Stimulated activated CD8-positive, alpha-beta memory T cell treated with anti-CD3 and anti-CD28 coated beads, Interleukin-15, amount 100 ng/mL, for 4 hours (primary cell): ENCODE measurements around the gene APOL4.
"Not testable (repeated sequence)": the region's sequence is repeated elsewhere in the genome, so short reads cannot be mapped to it uniquely, and the experiment has no call there.

Source experiments
- DNase-seq, 2 donors: peaks; one replicate each; pipeline ENCODE4 v3.0.0-alpha.2; 2020; ENCODE audit warnings: low read depth in 2 of 2

The APOL4 gene

GRCh38 chr22:36155702-36156101 is 45.9 kb downstream of the APOL4 start:
- no peak for DNase-seq

DNA sequence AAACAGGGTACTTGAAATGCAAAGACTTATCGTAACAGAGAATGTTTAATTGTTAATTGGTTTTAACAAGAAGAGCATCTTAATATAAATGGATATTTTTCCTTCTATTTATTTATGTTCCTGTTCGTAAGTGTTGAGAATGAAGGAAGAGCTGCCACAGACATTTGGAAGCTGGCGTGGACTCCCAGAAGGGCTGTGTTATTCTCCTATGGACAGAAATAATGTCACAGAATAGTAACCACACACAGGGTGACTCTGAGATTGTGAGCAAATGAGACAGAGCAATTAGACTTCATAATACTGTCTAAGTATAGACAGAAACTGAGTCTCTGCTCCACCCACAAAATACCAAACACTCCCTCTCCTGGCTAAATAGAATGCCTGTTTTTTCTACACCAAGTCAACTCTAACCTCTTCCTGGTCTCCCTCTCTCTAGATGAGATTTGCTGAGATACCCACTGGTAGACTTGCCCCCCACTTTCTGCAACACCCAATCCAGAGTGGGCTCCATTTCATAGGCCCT is 47.1 kb downstream of the APOL4 start:
- DNase-seq, result no peak

DNA sequence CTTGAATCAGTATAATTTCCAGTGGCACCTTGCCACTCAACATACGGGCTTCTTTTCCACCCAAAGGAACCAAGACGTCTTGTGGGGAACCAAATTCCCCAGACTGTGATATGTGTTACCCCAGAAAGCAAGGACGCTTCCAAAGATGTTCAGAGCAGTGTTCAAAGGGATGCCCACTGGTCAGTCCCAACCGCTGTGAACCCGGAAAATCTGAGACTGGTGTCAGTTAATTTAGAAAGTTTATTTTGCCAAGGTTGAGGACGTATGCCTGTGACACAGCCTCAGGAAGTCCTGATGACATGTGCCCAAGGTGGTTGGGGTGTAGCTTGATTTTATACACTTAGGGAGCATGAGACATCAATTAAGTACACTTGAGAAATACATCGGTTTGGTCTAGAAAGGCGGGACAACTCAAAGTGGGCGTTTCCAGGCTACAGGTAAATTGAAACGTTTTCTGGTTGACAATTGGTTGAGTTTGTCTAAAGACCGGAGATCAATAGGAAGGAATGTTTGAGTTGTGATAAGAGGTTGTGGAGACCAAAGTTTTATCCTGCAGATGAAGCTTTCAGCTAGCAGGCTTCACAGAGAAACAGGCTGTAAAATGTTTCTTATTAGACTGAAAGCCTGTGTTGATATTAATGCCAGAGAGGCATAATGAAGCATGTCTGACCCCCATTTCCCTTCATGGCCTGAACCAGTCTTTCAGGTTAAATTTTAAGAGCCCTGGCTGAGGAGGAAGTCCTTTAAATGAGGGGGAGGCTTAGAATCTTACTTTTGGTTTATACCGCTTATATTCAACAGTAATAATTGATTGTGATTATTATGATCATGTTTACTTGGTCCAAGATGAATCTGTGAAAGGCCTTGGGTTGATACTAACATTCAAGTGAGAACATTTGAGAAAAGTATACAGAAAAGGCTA is 47.8 kb downstream of the APOL4 start:
- DNase-seq, result no peak

GRCh38 chr22:36152821-36153220 is 48.8 kb downstream of the APOL4 start:
- DNase-seq, result not testable (repeated sequence)

GRCh38 chr22:36152088-36152487 is 49.5 kb downstream of the APOL4 start:
- no peak for DNase-seq

DNA sequence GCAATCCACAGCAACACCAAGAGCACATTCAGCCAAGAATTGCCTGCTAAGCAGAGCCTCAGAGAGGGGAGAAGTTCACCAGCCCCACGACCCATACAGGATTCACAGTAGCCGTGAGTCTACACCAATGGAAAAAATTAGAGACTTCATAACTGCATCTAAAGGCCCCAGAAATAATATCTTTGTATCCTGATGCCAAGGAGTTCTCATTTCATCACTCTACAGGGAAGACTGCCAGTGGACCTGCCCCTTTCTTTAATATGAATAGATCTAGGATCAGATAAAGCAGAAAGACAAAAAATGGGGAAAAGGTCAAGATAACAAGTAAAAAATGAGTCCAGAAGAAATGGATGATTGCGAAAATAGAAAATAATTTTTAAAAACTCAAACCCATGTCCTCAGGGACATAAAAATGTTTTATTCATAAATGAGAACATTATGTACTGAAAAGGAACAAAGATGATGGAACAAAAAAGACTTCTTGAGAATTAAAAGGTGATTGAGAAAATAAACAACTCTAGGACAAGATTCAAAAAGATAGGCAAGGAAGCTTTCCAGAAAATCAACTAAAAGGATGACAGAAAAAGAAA is 50.5 kb downstream of the APOL4 start:
- DNase-seq, result no peak

GRCh38 chr22:36149441-36149840 is 52.2 kb downstream of the APOL4 start:
- no peak for DNase-seq

GRCh38 chr22:36148411-36148810 is 53.2 kb downstream of the APOL4 start:
- no peak for DNase-seq

- DNase-seq, result no peak
Measured at GRCh38 chr22:36147196-36147791, 54.3 kb downstream of the APOL4 start.

GRCh38 chr22:36145881-36146280 is 55.7 kb downstream of the APOL4 start:
- DNase-seq, result no peak

GRCh38 chr22:36144886-36145541 is 56.6 kb downstream of the APOL4 start:
- no peak for DNase-seq

DNA sequence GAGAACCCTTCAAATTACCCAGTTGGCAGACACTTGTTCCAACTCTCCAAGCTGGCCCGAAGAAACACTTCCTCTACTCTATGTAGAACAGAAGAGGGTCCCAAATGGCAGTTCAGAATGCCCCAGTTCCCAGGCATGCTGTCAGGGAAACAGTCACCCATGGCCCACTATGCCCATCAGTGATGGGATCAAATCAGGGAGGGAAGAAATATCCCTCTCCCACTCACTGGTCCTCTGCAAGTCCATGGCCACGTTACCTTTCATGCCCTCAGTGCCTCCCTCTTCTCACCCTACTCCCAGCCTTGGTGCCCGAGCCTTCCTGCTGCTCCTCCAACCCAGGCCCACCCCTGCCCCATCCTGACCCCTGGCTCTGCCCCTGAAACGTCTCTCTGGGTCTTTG is 57.7 kb downstream of the APOL4 start:
- DNase-seq, result no peak

- DNase-seq, result no peak
Measured at GRCh38 chr22:36143066-36143815, 58.4 kb downstream of the APOL4 start.

DNA sequence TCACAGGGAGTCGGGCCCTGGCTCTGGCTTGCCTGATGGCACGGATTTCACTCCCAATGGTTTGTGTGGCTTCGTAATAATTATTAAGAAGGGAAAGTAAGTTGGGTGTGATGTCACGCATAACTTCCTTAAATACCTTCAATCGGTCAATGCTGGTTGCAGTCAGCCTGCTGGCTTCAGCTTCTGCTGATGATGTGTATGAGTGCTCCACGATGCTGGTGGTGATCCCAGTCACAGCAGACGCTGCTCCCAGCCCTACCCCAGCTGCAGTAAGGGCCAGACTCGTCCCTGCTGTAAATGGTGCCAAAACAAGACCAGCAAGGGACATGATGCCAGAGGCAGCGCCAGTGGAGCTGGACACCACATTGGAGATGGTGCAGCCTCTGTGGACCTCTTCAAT is 60.1 kb downstream of the APOL4 start:
- no peak for DNase-seq
